GM06990 (cell line): ENCODE measurements around the gene LCN15.

Source experiments
- DNase-seq: peaks from one replicate; pipeline ENCODE4 v3.0.0-alpha.2; 2011; ENCODE audit not compliant: insufficient read length; ENCODE audit errors: extremely low read depth
- H3K27me3 ChIP-seq: replicated peaks from 2 replicates; pipeline ENCODE4 v1.6.0; 2011; ENCODE audit warnings: low read length; ENCODE audit not compliant: control insufficient read depth, insufficient read depth
- H3K36me3 ChIP-seq: 2 replicates; pipeline ENCODE4 v1.5.1; 2011; ENCODE audit warnings: low read length; ENCODE audit not compliant: control insufficient read depth, insufficient read depth
- H3K4me3 ChIP-seq: replicated peaks from 2 replicates; pipeline ENCODE4 v1.5.1; 2011; ENCODE audit warnings: low read depth, mild to moderate bottlenecking, control low read depth, low read length
- TF ChIP-seq, protein P1 (sequence below): IDR thresholded peaks from 2 replicates; pipeline ENCODE4 v1.5.1; 2011; ENCODE audit warnings: low read length, control low read depth, mild to moderate bottlenecking, inconsistent platforms; ENCODE audit not compliant: insufficient read depth, poor library complexity, severe bottlenecking

The LCN15 gene

DNA sequence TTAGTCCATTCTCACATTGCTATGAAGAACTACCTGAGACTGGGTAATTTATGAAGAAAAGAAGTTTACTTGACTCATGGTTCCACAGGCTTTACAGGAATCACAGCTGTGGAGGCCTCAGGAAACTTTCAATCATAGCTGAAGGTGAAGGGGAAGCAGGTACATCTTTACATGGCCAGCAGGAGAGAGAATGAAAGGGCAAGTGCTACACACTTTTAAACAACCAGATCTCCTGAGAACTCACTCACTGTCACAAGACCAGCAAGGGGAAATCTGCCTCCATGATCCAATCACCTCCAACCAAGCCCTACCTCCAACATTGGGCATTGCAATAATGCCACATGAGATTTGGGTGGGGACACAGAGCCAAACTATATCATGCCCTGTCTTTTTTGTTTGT is 12.5 kb downstream of the LCN15 start:
- Histone ChIP-seq H3K36me3 (no peaks in the 10 kb centered on the region), H3K4me3 (no peak overlapping the region), H3K27me3 (no peaks in the 10 kb centered on the region; the same call in 1 of the 2 replicates)
- DNase-seq, result no peak
- TF ChIP-seq, protein P1, sequence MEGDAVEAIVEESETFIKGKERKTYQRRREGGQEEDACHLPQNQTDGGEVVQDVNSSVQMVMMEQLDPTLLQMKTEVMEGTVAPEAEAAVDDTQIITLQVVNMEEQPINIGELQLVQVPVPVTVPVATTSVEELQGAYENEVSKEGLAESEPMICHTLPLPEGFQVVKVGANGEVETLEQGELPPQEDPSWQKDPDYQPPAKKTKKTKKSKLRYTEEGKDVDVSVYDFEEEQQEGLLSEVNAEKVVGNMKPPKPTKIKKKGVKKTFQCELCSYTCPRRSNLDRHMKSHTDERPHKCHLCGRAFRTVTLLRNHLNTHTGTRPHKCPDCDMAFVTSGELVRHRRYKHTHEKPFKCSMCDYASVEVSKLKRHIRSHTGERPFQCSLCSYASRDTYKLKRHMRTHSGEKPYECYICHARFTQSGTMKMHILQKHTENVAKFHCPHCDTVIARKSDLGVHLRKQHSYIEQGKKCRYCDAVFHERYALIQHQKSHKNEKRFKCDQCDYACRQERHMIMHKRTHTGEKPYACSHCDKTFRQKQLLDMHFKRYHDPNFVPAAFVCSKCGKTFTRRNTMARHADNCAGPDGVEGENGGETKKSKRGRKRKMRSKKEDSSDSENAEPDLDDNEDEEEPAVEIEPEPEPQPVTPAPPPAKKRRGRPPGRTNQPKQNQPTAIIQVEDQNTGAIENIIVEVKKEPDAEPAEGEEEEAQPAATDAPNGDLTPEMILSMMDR, result no peak

DNA sequence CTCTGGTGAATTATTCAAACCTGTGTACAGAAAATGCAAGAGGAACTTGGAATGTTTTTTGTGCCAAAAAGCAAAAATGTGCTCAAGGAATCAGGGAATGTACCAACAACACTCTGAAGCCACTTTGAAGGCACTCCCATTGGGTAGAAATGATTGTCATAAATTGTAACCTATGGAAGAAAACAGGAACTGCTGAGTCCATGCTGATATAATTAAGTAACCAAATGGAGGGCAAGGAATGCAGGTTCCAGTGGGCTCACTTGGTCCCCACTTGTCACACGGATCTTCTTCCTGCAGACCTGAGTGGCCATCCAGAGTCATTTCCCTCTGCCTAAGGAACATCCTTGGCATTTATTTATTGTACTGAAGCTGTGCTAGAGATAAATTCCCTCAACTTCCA is 13.1 kb downstream of the LCN15 start:
- Histone ChIP-seq H3K4me3 (no peak overlapping the region), H3K27me3 (no peaks in the 10 kb centered on the region; the same call in 1 of the 2 replicates), H3K36me3 (no peaks in the 10 kb centered on the region)
- TF ChIP-seq, protein P1, result no peak
- DNase-seq, result no peak

DNA sequence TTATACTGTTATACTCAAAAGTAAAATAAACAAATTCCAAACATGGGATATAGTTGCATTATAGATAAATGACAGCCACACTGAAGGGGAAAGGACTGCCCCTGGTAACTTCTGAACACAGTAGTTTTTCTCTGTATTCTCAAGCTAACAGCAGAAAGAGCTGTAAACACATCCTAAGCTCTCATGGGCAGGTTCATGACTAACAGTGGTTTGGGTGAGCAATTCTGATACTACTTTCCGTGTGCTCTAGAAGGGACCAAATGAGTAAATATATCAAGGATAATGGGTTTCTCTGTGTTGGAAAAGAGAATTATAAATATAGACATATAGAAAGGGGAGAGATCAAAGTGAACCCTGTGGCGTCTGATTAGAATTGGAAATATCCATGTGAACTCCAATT is 13.8 kb downstream of the LCN15 start:
- no peak for DNase-seq
- no peak overlapping the region for H3K4me3 ChIP-seq
- no peaks in the 10 kb centered on the region; the same call in 1 of the 2 replicates for H3K27me3 ChIP-seq
- TF ChIP-seq, protein P1, result no peak
- H3K36me3 ChIP-seq, result no peaks in the 10 kb centered on the region

GRCh38 chr9:136748666-136749611 is 15.4 kb downstream of the LCN15 start:
- TF ChIP-seq, protein P1, result no peak
- no peak overlapping the region for H3K4me3 ChIP-seq

GRCh38 chr9:136748201-136748600 is 16.1 kb downstream of the LCN15 start, which contains the start of gene LCN6:
Gene LCN6 (minus strand): TSS chr9:136748525. CDS start chr9:136748483, 42 bp downstream.
- H3K27me3 ChIP-seq, result no peaks in the 10 kb centered on the region; the same call in 1 of the 2 replicates
- DNase-seq, result no peak
- TF ChIP-seq, protein P1, result no peak
- H3K4me3 ChIP-seq, result no peak within 1 kb of the TSS
- H3K36me3 ChIP-seq, result no peaks in the 10 kb centered on the region

More at GRCh38 chr9:136748666-136749611, 15.4 kb downstream of the LCN15 start:
- H3K27me3 ChIP-seq, result no peaks in the 10 kb centered on the region; the same call in 1 of the 2 replicates
- no peaks in the 10 kb centered on the region for H3K36me3 ChIP-seq
- no peak for DNase-seq
